SU-DHL-6 (cell line): ENCODE results near the gene NPDC1.

ENCODE experiments used
- CTCF ChIP-seq: fragments of 200-600 bp; sonication (generic); IDR thresholded peaks from one replicate; pipeline ENCODE4 v1.5.1; 2017; ENCODE audit warnings: antibody characterized with exemption, mild to moderate bottlenecking, low read length, moderate library complexity; ENCODE audit not compliant: insufficient read depth, poor library complexity, severe bottlenecking
- EZH2phosphoT487 ChIP-seq: fragments of 200-600 bp; sonication (generic), shearing (Covaris generic); conservative IDR thresholded peaks from 2 replicates; pipeline ENCODE4 v1.6.1; 2018; ENCODE audit warnings: mild to moderate bottlenecking, antibody characterized with exemption, low read length, moderate library complexity, mixed read lengths

- TF ChIP-seq CTCF = no peak
- TF ChIP-seq EZH2phosphoT487 = no peak
These were observed 48.6 kb downstream of the NPDC1 start for GRCh38 chr9:136997371-136997770.
